Neural cell (in vitro differentiated cells): Measurements from ENCODE around the gene MC1R. TPM values are rescaled to one million over a fixed set of nuclear protein-coding genes. Genes with fewer than 3 reads are reported as not detected.

Experiments
- H2AFZ ChIP-seq: fragments of 200-600, 300-800 bp; sonication (generic), shearing (Covaris generic); 2 replicates; pipeline ENCODE4 v1.6.0; 2014; ENCODE audit warnings: low read depth, mild to moderate bottlenecking, antibody characterized with exemption, low read length, moderate library complexity
- H3F3A ChIP-seq: fragments of 200-600 bp; shearing (Covaris generic); 2 replicates; pipeline ENCODE4 v1.6.1; 2016; ENCODE audit warnings: mild to moderate bottlenecking, moderate library complexity, mixed read lengths, antibody characterized with exemption, low read length; ENCODE audit not compliant: insufficient read depth, poor library complexity, severe bottlenecking
- H3K27ac ChIP-seq: fragments of 200-600, 300-800 bp; sonication (generic), shearing (Covaris generic); 2 replicates; pipeline ENCODE4 v1.5.1; 2014; ENCODE audit warnings: mild to moderate bottlenecking, low read length, moderate library complexity
- H3K27me3 ChIP-seq: fragments of 300-800, 200-600 bp; sonication (generic), shearing (Covaris generic); 2 replicates; pipeline ENCODE4 v1.6.0; 2014; ENCODE audit warnings: mild to moderate bottlenecking, low read depth, low read length, moderate library complexity; ENCODE audit not compliant: insufficient read depth
- H3K36me3 ChIP-seq: fragments of 300-800, 200-600 bp; sonication (generic), shearing (Covaris generic); 2 replicates; pipeline ENCODE4 v1.5.1; 2014; ENCODE audit warnings: mild to moderate bottlenecking, antibody characterized with exemption, low read length, moderate library complexity; ENCODE audit not compliant: insufficient read depth
- H3K4me2 ChIP-seq: fragments of 300-800, 200-600 bp; sonication (generic), shearing (Covaris generic); 2 replicates; pipeline ENCODE4 v1.6.0; 2014; ENCODE audit warnings: mild to moderate bottlenecking, low read length
- H3K4me3 ChIP-seq: fragments of 300-800, 200-600 bp; sonication (generic), shearing (Covaris generic); 2 replicates; pipeline ENCODE4 v1.5.1; 2014; ENCODE audit warnings: mild to moderate bottlenecking, low read length, moderate library complexity
- H3K79me2 ChIP-seq: fragments of 200-600 bp; shearing (Covaris generic); replicated peaks from 2 replicates; pipeline ENCODE4 v1.6.0; 2014; ENCODE audit warnings: mild to moderate bottlenecking, low read length, moderate library complexity; ENCODE audit not compliant: insufficient read depth
- H3K9ac ChIP-seq: fragments of 300-800, 200-600 bp; sonication (generic), shearing (Covaris generic); 2 replicates; pipeline ENCODE4 v1.6.1; 2016; ENCODE audit warnings: mild to moderate bottlenecking, low read length, mixed read lengths
- H3K9me2 ChIP-seq: fragments of 200-600 bp; shearing (Covaris generic); 2 replicates; pipeline ENCODE4 v1.6.1; 2016; ENCODE audit warnings: mild to moderate bottlenecking, low read length, mixed read lengths; ENCODE audit not compliant: insufficient read depth
- H3K9me3 ChIP-seq: fragments of 200-600, 300-800 bp; sonication (generic), shearing (Covaris generic); 2 replicates; pipeline ENCODE4 v1.6.1; 2016; ENCODE audit warnings: mild to moderate bottlenecking, mixed run types, low read length, moderate library complexity, mixed read lengths
- H4K20me1 ChIP-seq: fragments of 200-600 bp; shearing (Covaris generic); 2 replicates; pipeline ENCODE4 v1.6.1; 2016; ENCODE audit warnings: mild to moderate bottlenecking, mixed run types; ENCODE audit not compliant: insufficient read depth
- CTCF ChIP-seq: fragments of 450-650 bp; IDR thresholded peaks from 2 replicates; pipeline ENCODE4 v1.5.1; 2014; ENCODE audit warnings: antibody characterized with exemption, mild to moderate bottlenecking, moderate library complexity; ENCODE audit not compliant: poor library complexity, severe bottlenecking
- EP300 ChIP-seq: fragments of 450-650 bp; conservative IDR thresholded peaks from 2 replicates; pipeline ENCODE4 v1.6.1; 2014; ENCODE audit warnings: antibody characterized with exemption, mild to moderate bottlenecking, moderate library complexity; ENCODE audit not compliant: poor library complexity, severe bottlenecking
- EZH2 ChIP-seq: fragments of 200-600, 300-800 bp; shearing (Covaris generic), sonication (generic); IDR thresholded peaks from 2 replicates; pipeline ENCODE4 v1.6.1; 2014; ENCODE audit warnings: antibody characterized with exemption, low read length, borderline replicate concordance, mild to moderate bottlenecking; ENCODE audit not compliant: insufficient read depth, poor library complexity, severe bottlenecking
- MXI1 ChIP-seq: fragments of 450-650 bp; conservative IDR thresholded peaks from 2 replicates; pipeline ENCODE4 v1.6.1; 2014; ENCODE audit warnings: antibody characterized with exemption, mild to moderate bottlenecking; ENCODE audit not compliant: poor library complexity, severe bottlenecking
- POLR2AphosphoS5 ChIP-seq: IDR thresholded peaks from 2 replicates; pipeline ENCODE4 v1.6.1; 2012
- RAD21 ChIP-seq: fragments of 450-650 bp; conservative IDR thresholded peaks from 2 replicates; pipeline ENCODE4 v1.6.1; 2014; ENCODE audit warnings: antibody characterized with exemption, mild to moderate bottlenecking, moderate library complexity
- REST ChIP-seq: IDR thresholded peaks from 2 replicates; pipeline ENCODE4 v1.6.1; 2012; ENCODE audit warnings: borderline replicate concordance
- SMC3 ChIP-seq: fragments of 450-650 bp; conservative IDR thresholded peaks from 2 replicates; pipeline ENCODE4 v1.6.1; 2014; ENCODE audit warnings: antibody characterized with exemption, mild to moderate bottlenecking, moderate library complexity; ENCODE audit not compliant: poor library complexity
- TAF1 ChIP-seq: IDR thresholded peaks from 2 replicates; pipeline ENCODE4 v1.6.1; 2012; ENCODE audit warnings: low read depth
- polyA plus RNA-seq: library from polyadenylated mRNA; depleted of rRNA; stranded (reverse); fragments of >200 nt; gene quantifications from 2 replicates; pipeline ENCODE4 v1.2.3, GENCODE V29; 2014

Gene MC1R
- polyA plus RNA-seq, 1 donor from 2014 or later, result 21.3 TPM

DNA sequence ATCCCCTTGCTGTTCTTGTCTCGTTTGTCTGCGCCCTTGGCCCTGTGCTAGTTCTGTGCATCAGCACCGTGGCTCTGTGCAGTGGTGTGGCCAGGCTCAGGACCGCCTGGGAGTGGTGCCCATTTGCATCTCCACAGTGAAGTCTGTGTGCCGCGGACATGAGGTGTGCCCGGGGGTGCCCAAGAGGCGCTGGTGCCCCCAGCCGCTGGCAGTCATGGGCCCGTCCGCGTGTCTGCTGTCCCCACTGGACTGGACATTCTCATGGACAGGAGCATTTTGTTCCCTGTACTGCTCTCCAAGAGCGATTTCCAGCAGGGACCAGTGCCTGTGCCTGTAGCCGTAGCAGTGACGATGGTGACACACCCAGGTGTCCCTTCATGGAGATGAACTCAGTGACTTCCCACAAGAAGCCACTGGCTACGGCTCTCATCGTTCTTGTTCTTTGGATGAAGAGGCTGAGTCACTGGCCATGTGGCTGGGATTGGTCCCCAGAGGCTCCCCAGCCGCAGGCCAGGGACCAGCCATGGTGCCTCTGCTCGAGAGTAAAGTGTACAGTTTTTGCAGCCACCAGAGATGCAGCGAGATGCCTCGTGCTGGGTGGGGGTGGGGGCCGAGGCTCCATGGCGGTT, 13.0 kb upstream of the MC1R start:
- no peak for TF ChIP-seq POLR2AphosphoS5
- no peak for TF ChIP-seq MXI1
- TF ChIP-seq TAF1, result no peak
- no peak for TF ChIP-seq RAD21
- TF ChIP-seq REST, result no peak
- no peak for TF ChIP-seq CTCF
- TF ChIP-seq SMC3, result no peak
- TF ChIP-seq EP300, result no peak
- TF ChIP-seq EZH2, result no peak
- Histone ChIP-seq H4K20me1 (no peaks in the 10 kb centered on the region), H3K27ac (no peak overlapping the region), H3K4me2 (no peak overlapping the region), H3K36me3 (no peaks in the 10 kb centered on the region), H3F3A (no peaks in the 10 kb centered on the region), H3K9me3 (no peaks in the 10 kb centered on the region), H3K27me3 (no peaks in the 10 kb centered on the region), H3K9ac (no peak overlapping the region), H3K79me2 (no peaks in the 10 kb centered on the region), H2AFZ (no peak overlapping the region), H3K9me2 (no peaks in the 10 kb centered on the region), H3K4me3 (no peak overlapping the region)

DNA sequence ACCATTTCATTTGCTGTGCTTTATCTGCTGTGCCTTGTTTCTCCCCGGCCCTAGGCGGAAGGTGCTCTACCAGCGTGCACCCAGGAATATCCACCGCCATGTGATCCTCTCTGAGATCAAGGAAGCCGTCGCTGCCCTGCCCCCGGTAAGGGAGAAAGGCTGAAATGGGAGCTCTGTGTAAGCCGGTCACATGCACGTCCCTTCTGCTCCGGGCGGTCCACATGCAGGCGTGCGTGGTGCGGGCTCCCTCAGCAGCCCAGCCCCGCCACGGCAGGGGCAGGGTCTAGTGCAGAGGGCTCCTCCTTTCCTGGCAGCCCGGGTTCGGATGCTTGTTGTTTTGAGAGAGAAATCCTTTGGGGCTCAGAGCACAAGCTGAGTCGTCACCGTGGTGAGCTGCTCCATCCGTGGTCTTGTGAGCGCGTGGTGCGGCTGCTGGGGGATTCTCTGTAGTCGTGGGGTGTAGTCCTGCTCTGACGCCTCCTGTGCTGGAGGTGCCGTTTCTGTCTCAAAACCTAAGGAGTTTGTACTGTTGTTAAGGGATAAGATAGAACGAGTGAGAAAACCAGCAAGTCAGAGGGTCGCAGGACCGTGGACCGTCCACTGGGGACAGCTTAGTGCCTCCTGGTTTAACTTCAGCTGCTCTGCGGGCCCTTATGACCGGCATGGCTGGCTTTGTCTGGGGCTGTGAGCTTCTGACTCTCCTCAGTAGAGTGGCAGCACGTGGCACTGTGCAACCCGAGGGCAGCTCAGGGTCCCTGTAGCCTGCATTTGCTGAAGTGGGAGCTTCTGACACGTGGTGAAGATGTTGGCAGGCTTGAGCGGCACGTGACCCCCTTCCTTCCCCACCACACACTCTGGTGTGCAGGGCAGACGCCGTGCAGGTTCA, 12.3 kb upstream of the MC1R start:
- Histone ChIP-seq H3K9ac (no peak overlapping the region), H4K20me1 (no peaks in the 10 kb centered on the region), H3K27me3 (no peaks in the 10 kb centered on the region), H3K4me2 (no peak overlapping the region), H3K27ac (no peak overlapping the region), H3K4me3 (no peak overlapping the region), H3F3A (no peaks in the 10 kb centered on the region), H3K9me2 (no peaks in the 10 kb centered on the region), H3K79me2 (no peaks in the 10 kb centered on the region), H3K9me3 (no peaks in the 10 kb centered on the region), H3K36me3 (no peaks in the 10 kb centered on the region), H2AFZ (no peak overlapping the region)
- TF ChIP-seq CTCF (no peak), EP300 (no peak), RAD21 (no peak), TAF1 (no peak), REST (no peak), EZH2 (no peak), POLR2AphosphoS5 (no peak)
